HG03045 (cell line): ENCODE measurements around the gene FMNL1.
"Not testable (repeated sequence)": the region's sequence is repeated elsewhere in the genome, so short reads cannot be mapped to it uniquely, and the experiment has no call there.

Source experiments
- ATAC-seq: cut with Tn5 transposase; IDR thresholded peaks from one replicate; pipeline ENCODE4 v1.9.1; 2021; ENCODE audit warnings: mild to moderate bottlenecking, moderate library complexity; ENCODE audit not compliant: unreplicated experiment

The FMNL1 gene

GRCh38 chr17:45221081-45222013 lies at the start of gene FMNL1:
Gene FMNL1 (plus strand): TSS chr17:45221885. CDS start chr17:45222125, 240 bp downstream.
- ATAC-seq, result no peak

- ATAC-seq, result no peak
Measured at GRCh38 chr17:45172232-45172540, 49.5 kb upstream of the FMNL1 start.

DNA sequence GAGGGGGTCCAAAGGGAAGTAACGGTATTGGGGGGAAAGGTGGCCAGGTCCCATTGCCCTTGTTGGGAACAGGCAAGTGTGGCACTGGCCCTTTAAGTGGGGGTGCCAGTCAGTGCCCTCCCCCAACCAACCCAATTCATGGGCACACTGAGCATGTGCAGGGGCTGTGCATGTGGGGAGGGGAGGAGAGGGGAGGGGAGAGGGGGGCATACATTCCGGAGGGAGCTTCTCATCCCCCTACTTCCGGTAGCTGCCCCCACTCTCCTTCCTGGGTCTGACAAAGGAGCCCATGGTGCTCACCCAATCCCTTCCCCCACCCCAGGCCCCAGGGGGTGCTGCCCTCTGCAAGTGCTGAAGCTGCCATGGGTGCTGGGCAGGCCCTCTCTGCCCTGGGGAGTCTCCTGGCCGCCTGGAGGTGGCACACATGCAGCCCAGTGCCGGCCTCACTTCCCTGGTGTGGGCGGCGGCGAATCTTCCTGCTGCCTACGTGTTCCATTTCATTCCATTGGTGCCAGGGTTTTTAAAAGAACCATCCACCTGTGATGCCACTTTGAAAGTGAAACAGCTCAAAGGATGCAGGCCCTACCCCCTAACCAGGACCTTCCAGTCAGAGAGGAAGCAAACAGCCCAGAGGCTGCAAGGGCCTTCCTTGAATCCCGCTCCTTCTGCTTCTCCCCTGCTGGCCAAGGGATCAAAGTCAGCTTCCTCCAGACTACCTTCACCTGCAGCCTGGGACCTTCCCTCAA lies 49.0 kb upstream of the FMNL1 start:
- ATAC-seq, result no peak

GRCh38 chr17:45175759-45176115 lies 45.9 kb upstream of the FMNL1 start:
- ATAC-seq, result no peak

DNA sequence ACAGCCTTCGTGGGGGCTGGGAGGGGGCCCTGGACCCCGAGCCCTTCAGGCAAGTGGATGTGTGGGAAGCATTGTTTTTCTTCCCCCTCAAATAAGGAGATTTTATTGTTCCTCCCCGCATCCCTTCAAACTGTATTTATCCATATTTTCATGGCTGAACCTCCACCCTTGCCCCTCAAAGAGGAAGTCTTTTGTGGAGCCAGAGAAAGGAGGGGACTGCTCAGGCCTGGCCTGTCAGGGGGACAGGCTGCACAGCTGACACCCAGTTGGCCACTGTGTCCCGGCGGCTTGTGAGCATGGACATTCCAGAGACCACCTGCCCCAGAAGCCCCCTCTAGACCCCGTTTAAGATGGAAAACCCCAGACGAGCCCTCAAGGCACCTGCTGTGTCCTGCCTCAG lies 44.1 kb upstream of the FMNL1 start:
- ATAC-seq, result no peak

GRCh38 chr17:45184144-45184543 lies 37.5 kb upstream of the FMNL1 start:
- ATAC-seq, result no peak

GRCh38 chr17:45186801-45187354 lies 34.8 kb upstream of the FMNL1 start:
- no peak for ATAC-seq

- ATAC-seq, result no peak
Measured at GRCh38 chr17:45189009-45189408, 32.7 kb upstream of the FMNL1 start.

DNA sequence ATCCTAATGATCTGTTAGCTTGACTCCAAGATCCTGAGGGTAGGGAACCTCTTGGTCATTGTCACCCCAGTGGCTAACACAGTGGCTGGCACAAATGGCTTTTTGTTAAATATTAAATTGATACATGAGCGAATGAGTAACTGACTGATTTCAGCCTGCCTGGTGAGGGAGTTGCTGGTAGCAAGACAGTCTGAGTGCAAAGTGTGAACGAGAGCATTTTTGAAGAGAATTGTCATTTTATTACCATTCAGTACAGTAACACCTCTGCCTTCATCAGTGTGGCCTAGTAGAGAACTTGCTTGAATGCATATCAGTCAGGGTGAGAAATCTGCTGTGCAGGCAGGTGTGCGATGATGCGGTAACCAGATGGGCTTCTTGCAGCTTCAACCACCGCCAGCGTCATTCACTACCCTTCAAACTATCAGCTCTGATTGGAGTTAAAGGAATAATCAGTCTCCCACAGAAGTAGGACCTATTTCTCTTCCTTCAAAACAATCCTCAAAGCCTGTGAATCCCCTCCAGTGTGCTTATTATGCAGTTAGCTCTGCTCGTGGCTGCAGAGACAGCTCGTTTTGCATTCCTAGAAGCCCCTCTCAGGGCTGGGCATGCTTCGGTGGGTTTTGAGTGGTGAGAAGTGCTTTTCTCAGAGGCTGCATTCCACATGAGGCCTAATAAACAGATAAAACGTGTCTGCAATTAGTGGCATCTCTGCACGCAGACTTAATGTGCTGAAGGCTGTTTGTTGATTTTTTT lies 31.0 kb upstream of the FMNL1 start:
- no peak for ATAC-seq

DNA sequence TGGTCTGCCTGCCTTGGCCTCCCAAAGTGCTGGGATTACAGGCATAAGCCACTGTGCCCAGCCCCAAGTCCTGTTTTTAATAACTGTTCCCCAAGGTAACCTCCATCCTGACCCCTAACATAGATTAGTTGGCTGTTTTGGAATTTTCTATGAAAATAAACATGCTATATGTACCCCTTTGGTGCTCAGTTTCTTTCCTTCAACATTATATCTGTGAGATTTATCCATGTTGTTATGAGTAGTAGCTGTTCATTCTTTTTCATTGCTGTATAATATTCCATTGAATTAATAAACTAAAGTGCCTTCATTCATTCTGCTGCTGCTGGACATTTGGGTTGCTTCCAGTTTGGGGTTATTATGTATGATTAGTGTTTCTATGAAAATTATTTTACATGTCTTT lies 26.3 kb upstream of the FMNL1 start:
- no peak for ATAC-seq

- ATAC-seq, result no peak
Measured at GRCh38 chr17:45197108-45197507, 24.6 kb upstream of the FMNL1 start.

DNA sequence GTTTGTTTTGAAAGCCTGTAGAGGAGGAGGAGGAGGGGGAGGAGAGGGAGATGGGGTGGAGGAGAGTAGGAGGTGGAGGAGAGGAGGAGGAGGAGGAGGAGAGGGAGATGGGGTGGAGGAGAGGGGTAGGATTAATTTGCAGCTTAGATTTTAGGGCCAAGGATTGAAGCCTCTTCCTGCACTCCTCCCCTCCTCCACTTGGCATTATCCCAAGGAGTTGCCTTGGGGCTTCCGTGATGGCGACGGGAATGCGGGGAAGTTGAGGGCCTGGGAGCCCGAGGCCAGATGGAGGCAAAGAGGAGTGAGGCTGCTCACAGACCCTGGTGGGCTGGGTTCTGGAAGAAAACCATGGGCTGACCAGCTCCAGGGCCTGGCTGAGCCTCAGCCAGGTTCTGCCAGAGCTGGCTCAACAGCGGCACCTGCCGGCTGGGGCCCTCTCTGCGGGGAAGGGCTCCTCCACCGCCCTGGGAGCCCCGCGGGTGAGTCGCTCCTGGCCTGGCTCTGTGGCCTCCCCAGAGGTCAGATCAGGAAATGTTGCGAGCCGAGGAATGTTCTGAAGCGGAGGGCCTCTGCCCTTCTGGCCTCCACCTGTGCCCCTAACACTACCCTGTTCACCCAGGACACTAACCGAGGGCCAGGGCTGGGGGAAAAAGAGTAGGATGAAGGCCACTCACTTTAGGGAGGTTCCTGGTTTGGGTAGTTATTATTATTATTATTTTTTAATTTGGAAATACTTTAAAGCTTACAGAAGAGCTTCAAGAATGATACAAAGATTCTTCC lies 23.9 kb upstream of the FMNL1 start:
- ATAC-seq, result peak; percentile 72

DNA sequence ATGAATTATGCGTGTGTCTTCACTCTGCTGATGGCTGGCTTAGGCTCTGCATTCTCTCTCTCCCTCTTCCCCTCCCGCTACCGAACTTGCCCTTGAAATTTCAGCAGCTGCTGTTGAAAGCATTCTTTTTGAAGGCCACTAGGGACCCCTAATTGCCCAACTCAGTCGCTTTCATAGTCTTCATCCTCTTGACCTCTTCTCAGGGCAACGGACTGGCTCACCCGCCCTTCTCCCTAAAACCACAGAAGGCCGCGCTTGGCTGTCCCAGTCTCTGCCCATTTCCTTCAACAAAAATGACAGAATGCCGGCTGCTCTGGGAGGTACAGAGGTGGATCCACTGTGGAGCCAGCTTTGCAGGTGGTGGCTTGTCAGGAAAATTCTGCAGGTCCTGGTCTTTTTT lies 21.0 kb upstream of the FMNL1 start:
- ATAC-seq, result no peak

DNA sequence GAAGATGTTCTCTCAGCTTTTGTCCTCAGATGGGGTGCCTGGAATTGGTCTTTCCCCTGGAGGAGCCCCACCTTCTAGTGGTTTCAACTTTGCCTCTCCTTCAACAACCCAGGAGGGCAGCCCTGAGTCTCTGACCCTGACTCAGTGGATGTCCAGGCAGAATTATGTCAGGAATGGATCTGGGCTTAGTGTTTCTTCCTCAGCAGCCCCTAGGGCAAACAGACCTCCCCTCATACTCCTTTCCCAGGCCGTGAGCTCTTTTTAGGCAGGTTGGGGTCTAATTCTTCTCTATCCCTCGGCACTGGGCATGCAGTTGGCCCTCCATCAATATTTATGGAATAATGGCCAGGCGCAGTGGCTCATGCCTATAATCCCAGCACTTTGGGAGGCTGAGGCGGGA lies 20.2 kb upstream of the FMNL1 start:
- no peak for ATAC-seq

GRCh38 chr17:45201880-45202279 lies 19.8 kb upstream of the FMNL1 start:
- ATAC-seq, result not testable (repeated sequence)

- ATAC-seq, result no peak
Measured at GRCh38 chr17:45218895-45219661, 2.6 kb upstream of the FMNL1 start.

GRCh38 chr17:45220079-45220478 lies 1.6 kb upstream of the FMNL1 start:
- ATAC-seq, result no peak

- ATAC-seq, result no peak
Measured at GRCh38 chr17:45222014-45222288, 266 bp downstream of the FMNL1 start.

- no peak for ATAC-seq
Measured at GRCh38 chr17:45222289-45222995, 757 bp downstream of the FMNL1 start.
